ENCODE data around the gene FTCDNL1.

DNA sequence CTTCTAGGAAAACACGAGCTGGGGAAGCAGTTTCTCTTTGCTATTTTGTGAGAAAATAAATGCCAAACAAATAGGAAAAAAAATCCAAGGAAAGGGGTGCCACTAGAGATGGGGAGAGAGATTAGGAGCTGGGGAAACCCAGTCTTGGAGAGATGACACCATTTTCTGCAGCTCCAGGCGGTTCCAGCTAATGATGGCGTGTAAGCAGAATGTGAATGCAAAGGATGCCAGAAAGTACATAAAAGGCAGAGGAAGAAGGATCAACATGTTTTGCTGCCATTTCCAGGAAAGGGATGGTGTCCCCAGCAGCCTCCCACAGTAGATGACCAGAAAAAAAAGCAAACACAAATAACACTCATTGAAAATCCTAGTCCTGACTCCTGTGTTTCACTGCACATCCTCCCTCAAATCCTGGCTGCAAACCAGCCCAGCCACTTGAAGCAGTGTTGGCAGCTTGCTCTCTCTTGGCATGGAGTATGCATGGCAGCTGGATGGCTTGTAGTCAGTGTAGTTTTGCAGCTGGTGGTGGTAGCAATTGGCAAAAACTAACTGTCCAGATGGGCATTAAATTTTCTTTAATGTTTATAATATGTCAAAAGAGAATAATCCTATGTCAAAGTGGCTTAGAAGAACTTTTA lies 93.6 kb downstream of the FTCDNL1 start:
- no peak for TF ChIP-seq CTCF (IDR thresholded peaks at IDR 0.05)
- no peak for TF ChIP-seq RCOR1 (IDR thresholded peaks at IDR 0.05; ENCODE audit: low read length)
- TF ChIP-seq MEF2A (IDR thresholded peaks at IDR 0.05; ENCODE audit: borderline replicate concordance, low read depth), result no peak
- TF ChIP-seq, protein P1, sequence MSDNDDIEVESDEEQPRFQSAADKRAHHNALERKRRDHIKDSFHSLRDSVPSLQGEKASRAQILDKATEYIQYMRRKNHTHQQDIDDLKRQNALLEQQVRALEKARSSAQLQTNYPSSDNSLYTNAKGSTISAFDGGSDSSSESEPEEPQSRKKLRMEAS (IDR thresholded peaks at IDR 0.05; ENCODE audit: low read depth), result no peak
- TF ChIP-seq, protein P2, sequence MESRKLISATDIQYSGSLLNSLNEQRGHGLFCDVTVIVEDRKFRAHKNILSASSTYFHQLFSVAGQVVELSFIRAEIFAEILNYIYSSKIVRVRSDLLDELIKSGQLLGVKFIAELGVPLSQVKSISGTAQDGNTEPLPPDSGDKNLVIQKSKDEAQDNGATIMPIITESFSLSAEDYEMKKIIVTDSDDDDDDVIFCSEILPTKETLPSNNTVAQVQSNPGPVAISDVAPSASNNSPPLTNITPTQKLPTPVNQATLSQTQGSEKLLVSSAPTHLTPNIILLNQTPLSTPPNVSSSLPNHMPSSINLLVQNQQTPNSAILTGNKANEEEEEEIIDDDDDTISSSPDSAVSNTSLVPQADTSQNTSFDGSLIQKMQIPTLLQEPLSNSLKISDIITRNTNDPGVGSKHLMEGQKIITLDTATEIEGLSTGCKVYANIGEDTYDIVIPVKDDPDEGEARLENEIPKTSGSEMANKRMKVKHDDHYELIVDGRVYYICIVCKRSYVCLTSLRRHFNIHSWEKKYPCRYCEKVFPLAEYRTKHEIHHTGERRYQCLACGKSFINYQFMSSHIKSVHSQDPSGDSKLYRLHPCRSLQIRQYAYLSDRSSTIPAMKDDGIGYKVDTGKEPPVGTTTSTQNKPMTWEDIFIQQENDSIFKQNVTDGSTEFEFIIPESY (IDR thresholded peaks at IDR 0.05; ENCODE audit: borderline replicate concordance, low read depth), result no peak

All from SK-N-SH (cell line).